Hepatocyte (in vitro differentiated cells): ENCODE measurements around the gene NSMF.

Source experiments
- EZH2 ChIP-seq: fragments of 200-600 bp; sonication (generic); IDR thresholded peaks from 2 replicates; pipeline ENCODE4 v1.6.1; 2016; ENCODE audit warnings: antibody characterized with exemption, mild to moderate bottlenecking, borderline replicate concordance
- EZH2phosphoT487 ChIP-seq: fragments of 200-600 bp; sonication (generic); IDR thresholded peaks from one replicate; pipeline ENCODE4 v1.6.1; 2018; ENCODE audit warnings: antibody characterized with exemption, mild to moderate bottlenecking, low read depth, moderate library complexity; ENCODE audit not compliant: unreplicated experiment, severe bottlenecking
- TF ChIP-seq, protein P1 (sequence below): fragments of 200-600 bp; sonication (generic); IDR thresholded peaks from 2 replicates; pipeline ENCODE4 v1.5.1; 2016; ENCODE audit warnings: antibody characterized with exemption, mild to moderate bottlenecking; ENCODE audit not compliant: poor library complexity

GRCh38 chr9:137456864-137457405 is 2.2 kb downstream of the NSMF start:
- TF ChIP-seq, protein P1, sequence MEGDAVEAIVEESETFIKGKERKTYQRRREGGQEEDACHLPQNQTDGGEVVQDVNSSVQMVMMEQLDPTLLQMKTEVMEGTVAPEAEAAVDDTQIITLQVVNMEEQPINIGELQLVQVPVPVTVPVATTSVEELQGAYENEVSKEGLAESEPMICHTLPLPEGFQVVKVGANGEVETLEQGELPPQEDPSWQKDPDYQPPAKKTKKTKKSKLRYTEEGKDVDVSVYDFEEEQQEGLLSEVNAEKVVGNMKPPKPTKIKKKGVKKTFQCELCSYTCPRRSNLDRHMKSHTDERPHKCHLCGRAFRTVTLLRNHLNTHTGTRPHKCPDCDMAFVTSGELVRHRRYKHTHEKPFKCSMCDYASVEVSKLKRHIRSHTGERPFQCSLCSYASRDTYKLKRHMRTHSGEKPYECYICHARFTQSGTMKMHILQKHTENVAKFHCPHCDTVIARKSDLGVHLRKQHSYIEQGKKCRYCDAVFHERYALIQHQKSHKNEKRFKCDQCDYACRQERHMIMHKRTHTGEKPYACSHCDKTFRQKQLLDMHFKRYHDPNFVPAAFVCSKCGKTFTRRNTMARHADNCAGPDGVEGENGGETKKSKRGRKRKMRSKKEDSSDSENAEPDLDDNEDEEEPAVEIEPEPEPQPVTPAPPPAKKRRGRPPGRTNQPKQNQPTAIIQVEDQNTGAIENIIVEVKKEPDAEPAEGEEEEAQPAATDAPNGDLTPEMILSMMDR = no peak
- no peak for TF ChIP-seq EZH2phosphoT487
- TF ChIP-seq EZH2 = no peak
